T-helper 1 cell treated with Interleukin-12 subunit alpha and Interleukin-12 subunit beta and Interleukin-4 antibody, amounts not matched to agents 30 μg/mL and 1 μg/mL, for 36 hours (primary cell): Measurements from ENCODE around the gene DOCK4.

Source experiments
- H3K27ac Mint-ChIP-seq: one replicate; pipeline ENCODE4 v1.8.0; 2021; ENCODE audit warnings: mild to moderate bottlenecking, mixed read lengths
- H3K27me3 Mint-ChIP-seq: one replicate; pipeline ENCODE4 v1.8.0; 2021; ENCODE audit warnings: low read depth, mixed read lengths
- H3K36me3 Mint-ChIP-seq: one replicate; pipeline ENCODE4 v1.8.0; 2021; ENCODE audit warnings: low read depth, mixed read lengths
- H3K4me1 Mint-ChIP-seq: one replicate; pipeline ENCODE4 v1.8.0; 2021; ENCODE audit warnings: low read depth, mixed read lengths
- H3K4me3 Mint-ChIP-seq: one replicate; pipeline ENCODE4 v1.8.0; 2021; ENCODE audit warnings: mild to moderate bottlenecking, moderate library complexity, mixed read lengths
- H3K9me3 Mint-ChIP-seq: one replicate; pipeline ENCODE4 v1.8.0; 2021; ENCODE audit warnings: mixed read lengths

The DOCK4 gene

GRCh38 chr7:112189691-112190090 lies 16.5 kb downstream of the DOCK4 start:
- Mint-ChIP-seq H3K27me3 (peaks cover 13% of the 10 kb centered on the region), H3K27ac (no peak overlapping the region), H3K4me3 (no peak overlapping the region), H3K9me3 (no peaks in the 10 kb centered on the region), H3K4me1 (no peaks in the 10 kb centered on the region), H3K36me3 (no peaks in the 10 kb centered on the region)

- no peaks in the 10 kb centered on the region for H3K4me1 Mint-ChIP-seq
- no peak overlapping the region for H3K27ac Mint-ChIP-seq
- H3K4me3 Mint-ChIP-seq, result no peak overlapping the region
- no peaks in the 10 kb centered on the region for H3K9me3 Mint-ChIP-seq
- H3K27me3 Mint-ChIP-seq, result peaks cover 12% of the 10 kb centered on the region
- no peaks in the 10 kb centered on the region for H3K36me3 Mint-ChIP-seq
Measured at GRCh38 chr7:112188257-112188656, 17.9 kb downstream of the DOCK4 start.

DNA sequence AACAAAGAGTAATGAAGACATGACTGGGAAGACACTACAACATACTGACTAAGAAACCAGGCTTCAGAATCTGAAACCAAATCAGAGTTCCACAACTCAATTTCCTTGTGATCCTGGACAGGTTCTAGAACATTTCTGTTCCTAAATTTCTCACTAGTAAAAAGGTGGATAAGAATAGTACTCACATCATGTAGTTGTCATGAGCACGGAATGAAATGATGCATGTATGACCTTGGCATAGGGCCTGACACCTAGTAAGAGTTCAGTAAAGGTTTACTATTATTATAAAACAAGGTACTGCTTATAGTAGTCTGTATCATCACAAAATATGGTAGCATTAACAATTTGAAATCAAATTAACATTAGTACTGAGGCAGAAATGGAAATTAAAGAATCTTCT lies 19.9 kb downstream of the DOCK4 start:
- H3K27ac Mint-ChIP-seq, result no peak overlapping the region
- no peaks in the 10 kb centered on the region for H3K4me1 Mint-ChIP-seq
- no peaks in the 10 kb centered on the region for H3K36me3 Mint-ChIP-seq
- no peak overlapping the region for H3K4me3 Mint-ChIP-seq
- H3K27me3 Mint-ChIP-seq, result peaks cover 9% of the 10 kb centered on the region
- H3K9me3 Mint-ChIP-seq, result no peaks in the 10 kb centered on the region

DNA sequence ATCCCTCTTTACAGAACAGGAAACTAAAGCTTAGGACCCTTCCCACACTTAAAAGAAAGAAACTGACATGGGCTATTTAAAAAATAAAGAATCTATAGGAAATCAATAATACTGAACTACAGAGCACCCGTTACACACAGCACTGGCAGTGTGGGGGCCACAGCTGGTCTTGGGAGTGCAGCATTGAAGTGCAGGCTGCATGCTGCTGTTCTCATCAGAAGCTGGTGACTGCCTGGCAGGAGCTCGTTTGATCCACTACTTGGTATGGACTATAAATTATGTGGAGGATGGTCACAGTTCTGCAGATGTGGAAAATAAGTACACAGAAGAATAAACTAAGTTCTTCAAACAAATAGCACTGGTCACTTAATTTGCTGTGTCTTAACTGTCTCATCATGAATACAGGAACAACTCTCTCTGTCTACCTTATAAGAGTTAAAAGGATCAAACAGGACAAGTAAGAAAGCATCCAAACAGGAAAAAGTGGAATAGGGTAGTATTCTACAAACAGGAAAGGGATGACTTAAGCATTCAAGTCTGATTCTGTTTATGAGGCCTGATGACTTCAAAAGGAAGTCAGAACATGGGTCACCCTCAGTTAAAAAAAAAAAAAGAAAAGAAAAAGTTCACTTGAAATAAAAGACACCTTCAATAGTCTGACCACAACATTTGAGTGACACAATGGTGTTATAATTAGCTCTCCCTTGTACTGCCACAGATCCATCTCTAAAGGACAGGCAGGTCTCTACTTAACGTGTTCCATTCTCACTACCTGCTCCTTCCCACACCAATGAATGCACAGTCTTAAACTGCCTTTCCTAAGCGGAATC lies 21.0 kb downstream of the DOCK4 start:
- Mint-ChIP-seq H3K36me3 (no peaks in the 10 kb centered on the region), H3K4me3 (no peak overlapping the region), H3K4me1 (no peaks in the 10 kb centered on the region), H3K27me3 (peaks cover 9% of the 10 kb centered on the region), H3K27ac (no peak overlapping the region), H3K9me3 (no peaks in the 10 kb centered on the region)

- no peak overlapping the region for H3K27ac Mint-ChIP-seq
- no peak overlapping the region for H3K4me3 Mint-ChIP-seq
- no peaks in the 10 kb centered on the region for H3K4me1 Mint-ChIP-seq
- peaks cover 9% of the 10 kb centered on the region for H3K27me3 Mint-ChIP-seq
- H3K36me3 Mint-ChIP-seq, result no peaks in the 10 kb centered on the region
- no peaks in the 10 kb centered on the region for H3K9me3 Mint-ChIP-seq
Measured at GRCh38 chr7:112184455-112184854, 21.7 kb downstream of the DOCK4 start.

- no peaks in the 10 kb centered on the region for H3K4me1 Mint-ChIP-seq
- peaks cover 10% of the 10 kb centered on the region for H3K27me3 Mint-ChIP-seq
- no peaks in the 10 kb centered on the region for H3K36me3 Mint-ChIP-seq
- H3K4me3 Mint-ChIP-seq, result no peak overlapping the region
- H3K27ac Mint-ChIP-seq, result no peak overlapping the region
- H3K9me3 Mint-ChIP-seq, result no peaks in the 10 kb centered on the region
Measured at GRCh38 chr7:112183266-112183665, 22.9 kb downstream of the DOCK4 start.

DNA sequence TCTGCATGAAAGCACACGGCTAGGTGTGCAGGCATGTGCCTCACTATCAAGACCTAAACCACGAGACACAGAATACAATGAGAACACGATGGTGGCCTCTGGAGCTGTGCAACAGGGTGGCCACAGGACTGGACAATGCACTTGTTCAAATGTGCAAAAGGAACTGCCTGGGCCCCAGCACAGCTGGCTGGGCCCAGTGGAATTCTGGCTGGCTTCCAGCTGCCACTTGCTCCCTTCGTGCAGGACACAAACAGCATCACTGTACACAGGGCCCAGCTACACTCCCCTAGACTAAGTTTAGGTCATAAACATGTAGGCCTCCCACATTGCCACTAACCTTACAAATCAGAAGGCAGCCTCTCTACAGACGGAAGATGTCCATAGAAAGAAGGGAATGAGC lies 23.4 kb downstream of the DOCK4 start:
- peaks cover 15% of the 10 kb centered on the region for H3K27me3 Mint-ChIP-seq
- H3K4me3 Mint-ChIP-seq, result no peak overlapping the region
- no peaks in the 10 kb centered on the region for H3K36me3 Mint-ChIP-seq
- H3K27ac Mint-ChIP-seq, result no peak overlapping the region
- no peaks in the 10 kb centered on the region for H3K9me3 Mint-ChIP-seq
- no peaks in the 10 kb centered on the region for H3K4me1 Mint-ChIP-seq

GRCh38 chr7:112180223-112180622 lies 26.0 kb downstream of the DOCK4 start:
- H3K27ac Mint-ChIP-seq, result no peak overlapping the region
- H3K9me3 Mint-ChIP-seq, result no peaks in the 10 kb centered on the region
- peaks cover 32% of the 10 kb centered on the region for H3K27me3 Mint-ChIP-seq
- no peaks in the 10 kb centered on the region for H3K4me1 Mint-ChIP-seq
- H3K36me3 Mint-ChIP-seq, result no peaks in the 10 kb centered on the region
- H3K4me3 Mint-ChIP-seq, result no peak overlapping the region

DNA sequence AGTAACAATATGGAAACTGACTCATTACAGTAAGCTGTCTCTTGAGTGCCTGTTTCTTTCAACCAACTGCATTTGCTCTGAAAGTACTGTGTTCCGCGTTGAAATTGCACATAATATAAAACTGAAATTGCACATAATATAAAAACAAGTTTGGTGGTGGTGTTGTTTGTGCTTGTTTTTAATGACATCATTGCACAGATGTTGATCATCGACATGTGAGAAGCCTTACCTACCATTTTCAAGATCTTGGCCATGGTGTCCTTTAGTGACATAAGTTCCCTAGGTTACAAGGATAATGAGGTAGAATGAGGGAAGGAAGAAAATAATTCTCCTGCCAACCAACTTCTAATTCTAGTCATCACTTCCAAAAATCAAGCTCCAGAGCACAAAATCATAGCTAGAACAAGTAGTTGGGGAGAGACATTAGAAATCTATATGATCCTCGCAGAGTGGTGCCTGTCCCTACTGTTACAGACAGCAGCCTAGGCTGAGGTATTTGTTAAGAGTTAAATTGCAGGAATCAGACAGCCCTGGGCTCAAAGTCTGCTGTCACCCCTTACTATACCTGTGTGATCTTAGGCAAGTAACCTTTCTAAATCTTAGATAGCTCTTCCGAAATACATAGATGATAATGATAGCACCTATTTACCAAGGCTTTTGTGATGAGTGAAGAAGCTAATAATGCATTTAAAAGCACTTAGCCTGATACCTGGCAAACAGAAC lies 29.3 kb downstream of the DOCK4 start:
- H3K27me3 Mint-ChIP-seq, result peaks cover 30% of the 10 kb centered on the region
- no peaks in the 10 kb centered on the region for H3K4me1 Mint-ChIP-seq
- no peak overlapping the region for H3K27ac Mint-ChIP-seq
- no peaks in the 10 kb centered on the region for H3K9me3 Mint-ChIP-seq
- no peaks in the 10 kb centered on the region for H3K36me3 Mint-ChIP-seq
- no peak overlapping the region for H3K4me3 Mint-ChIP-seq

- no peaks in the 10 kb centered on the region for H3K36me3 Mint-ChIP-seq
- H3K4me1 Mint-ChIP-seq, result no peaks in the 10 kb centered on the region
- H3K27me3 Mint-ChIP-seq, result peaks cover 30% of the 10 kb centered on the region
- no peaks in the 10 kb centered on the region for H3K9me3 Mint-ChIP-seq
- H3K27ac Mint-ChIP-seq, result no peak overlapping the region
- no peak overlapping the region for H3K4me3 Mint-ChIP-seq
Measured at GRCh38 chr7:112176241-112176640, 30.0 kb downstream of the DOCK4 start.

GRCh38 chr7:112174192-112174591 lies 32.0 kb downstream of the DOCK4 start:
- no peaks in the 10 kb centered on the region for H3K9me3 Mint-ChIP-seq
- no peak overlapping the region for H3K27ac Mint-ChIP-seq
- peaks cover 30% of the 10 kb centered on the region for H3K27me3 Mint-ChIP-seq
- no peaks in the 10 kb centered on the region for H3K4me1 Mint-ChIP-seq
- no peak overlapping the region for H3K4me3 Mint-ChIP-seq
- H3K36me3 Mint-ChIP-seq, result no peaks in the 10 kb centered on the region

GRCh38 chr7:112173568-112173905 lies 32.7 kb downstream of the DOCK4 start:
- Mint-ChIP-seq H3K27ac (no peak overlapping the region), H3K4me3 (no peak overlapping the region), H3K4me1 (no peaks in the 10 kb centered on the region), H3K27me3 (peaks cover 30% of the 10 kb centered on the region), H3K9me3 (no peaks in the 10 kb centered on the region), H3K36me3 (no peaks in the 10 kb centered on the region)

DNA sequence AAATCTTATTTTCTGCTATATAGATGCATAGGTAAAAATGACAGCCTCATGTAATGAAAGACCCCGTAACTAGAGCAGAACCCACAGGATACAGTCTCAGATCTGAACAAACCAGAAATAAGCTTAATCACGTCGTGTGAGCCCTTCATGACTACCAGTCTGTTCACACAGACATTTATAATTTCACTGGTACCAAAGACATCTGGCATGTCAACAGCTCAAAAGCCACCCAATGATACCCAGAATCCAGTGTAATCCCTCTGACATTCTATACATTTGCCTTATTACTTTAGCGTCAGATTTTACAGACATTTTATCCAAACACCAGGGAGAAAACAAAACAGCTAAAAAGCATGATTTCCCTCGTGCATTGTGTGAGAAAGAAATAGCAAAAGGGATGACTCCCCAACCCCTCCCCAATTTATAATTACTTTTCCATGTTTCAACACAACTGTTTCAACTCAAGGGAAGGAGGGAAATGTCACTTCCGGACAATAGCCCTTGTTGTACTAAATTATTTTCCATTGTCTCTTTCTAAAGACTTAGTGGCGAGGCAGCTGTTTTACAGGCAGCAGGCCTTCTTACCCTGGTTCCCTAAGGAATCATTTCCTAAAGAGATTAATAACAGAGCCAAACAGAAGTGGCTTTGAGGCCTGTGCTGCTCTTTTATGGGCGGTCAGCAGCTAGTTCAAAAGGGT lies 33.2 kb downstream of the DOCK4 start:
- no peaks in the 10 kb centered on the region for H3K9me3 Mint-ChIP-seq
- no peak overlapping the region for H3K4me3 Mint-ChIP-seq
- no peaks in the 10 kb centered on the region for H3K4me1 Mint-ChIP-seq
- H3K36me3 Mint-ChIP-seq, result no peaks in the 10 kb centered on the region
- H3K27me3 Mint-ChIP-seq, result peaks cover 27% of the 10 kb centered on the region
- no peak overlapping the region for H3K27ac Mint-ChIP-seq

- H3K9me3 Mint-ChIP-seq, result no peaks in the 10 kb centered on the region
- H3K4me3 Mint-ChIP-seq, result no peak overlapping the region
- H3K27me3 Mint-ChIP-seq, result peaks cover 16% of the 10 kb centered on the region
- no peaks in the 10 kb centered on the region for H3K4me1 Mint-ChIP-seq
- H3K36me3 Mint-ChIP-seq, result no peaks in the 10 kb centered on the region
- H3K27ac Mint-ChIP-seq, result no peak overlapping the region
Measured at GRCh38 chr7:112171673-112172072, 34.5 kb downstream of the DOCK4 start.

- Mint-ChIP-seq H3K36me3 (no peaks in the 10 kb centered on the region), H3K27me3 (peaks cover under 1% of the 10 kb centered on the region), H3K4me3 (no peak overlapping the region), H3K4me1 (no peaks in the 10 kb centered on the region), H3K27ac (no peak overlapping the region), H3K9me3 (no peaks in the 10 kb centered on the region)
Measured at GRCh38 chr7:112168915-112169314, 37.3 kb downstream of the DOCK4 start.
